PFSK-1 (cell line): ENCODE results near the gene SHCBP1L.

Source experiments
- POLR2AphosphoS5 ChIP-seq: IDR thresholded peaks from 2 replicates; pipeline ENCODE4 v1.6.1; 2012; ENCODE audit warnings: low read depth, mild to moderate bottlenecking, control low read depth, low read length, moderate library complexity
- REST ChIP-seq, 2 experiments: IDR thresholded peaks; 2 replicates each; pipeline versions ENCODE4 v1.6.1 to v1.8.0; 2011 to 2012; ENCODE audit warnings: low read depth in 2 of 2, low read length in 2 of 2, control low read depth in 1 of 2, inconsistent platforms in 1 of 2, mild to moderate bottlenecking in 1 of 2, moderate library complexity in 1 of 2; ENCODE audit not compliant: insufficient read depth in 1 of 2
- SIN3A ChIP-seq: IDR thresholded peaks from 2 replicates; pipeline ENCODE4 v1.6.1; 2012; ENCODE audit warnings: mild to moderate bottlenecking, low read length, moderate library complexity, borderline replicate concordance; ENCODE audit not compliant: insufficient read depth
- TAF1 ChIP-seq: IDR thresholded peaks from 2 replicates; pipeline ENCODE4 v1.6.1; 2012; ENCODE audit warnings: low read length, control low read depth, borderline replicate concordance; ENCODE audit not compliant: insufficient read depth

- TF ChIP-seq SIN3A = no peak
- no peak for TF ChIP-seq POLR2AphosphoS5
- TF ChIP-seq TAF1 = no peak
- TF ChIP-seq REST (IDR thresholded peaks at IDR 0.05; ENCODE audit: insufficient read depth in 1 of 2, low read depth in 2 of 2, low read length in 2 of 2) = no peak
Measured at GRCh38 chr1:182862827-182863226, 90.1 kb downstream of the SHCBP1L start.
